HepG2 (cell line): Measurements from ENCODE around the gene HPCAL1. TPM values are rescaled to one million over a fixed set of nuclear protein-coding genes. Genes with fewer than 3 reads are reported as not detected.

ENCODE experiments used
- ATAC-seq: fragments of 200-7000 bp; cut with Tn5 transposase; 3 replicates; pipeline ENCODE4 v1.9.1; 2020; ENCODE audit warnings: mild to moderate bottlenecking, moderate library complexity
- BruUV-seq: library from RNA; stranded (reverse); fragments of 400-500 nt; replicated peaks from 2 replicates; lab custom pipeline; 2021; lab: Mats Ljungman, UMichigan
- CTCF ChIA-PET: fragments of 300-600 bp; formaldehyde crosslinking; extraction: SDS; loops from one replicate; lab custom pipeline; 2021; ENCODE audit warnings: low total read pairs, inconsistent platforms, low intra/inter-chr PET ratio; lab: Yijun Ruan, JAX
- POLR2A ChIA-PET: fragments of 350-600 bp; sonication (Branson Sonifier 250); formaldehyde crosslinking; loops from one replicate; lab custom pipeline; 2020; ENCODE audit warnings: antibody characterized with exemption, inconsistent platforms; lab: Yijun Ruan, JAX
- DNase-seq: peaks from one replicate; pipeline ENCODE4 v3.0.0-alpha.2; 2015; ENCODE audit warnings: low spot score
- FAIRE-seq: peaks from 3 replicates; lab custom pipeline; 2011; peaks lifted over from hg19 to GRCh38; lab: Jason Lieb, UNC
- H2AFZ ChIP-seq: one replicate; pipeline ENCODE4 v1.6.1; 2011; ENCODE audit warnings: low read length, inconsistent platforms
- H3K27ac ChIP-seq: fragments of 300-600 bp; 3 replicates; pipeline ENCODE4 v1.8.0; 2011; ENCODE audit warnings: mixed run types, mild to moderate bottlenecking, mixed read lengths, low read length, inconsistent platforms; ENCODE audit not compliant: insufficient read depth; ENCODE audit errors: extremely low read length
- H3K27me3 ChIP-seq, 2 experiments: fragments of 200-600 bp in 1 of 2; 2 replicates in 1 of 2; 3 replicates in 1 of 2; pipeline versions ENCODE4 v1.6.0 to v1.8.0; 2011; ENCODE audit warnings: low read length in 2 of 2, mild to moderate bottlenecking in 2 of 2, moderate library complexity in 2 of 2, inconsistent platforms in 1 of 2; ENCODE audit not compliant: insufficient read depth in 2 of 2, control insufficient read depth in 1 of 2
- H3K36me3 ChIP-seq, 2 experiments: fragments of 200-600 bp in 1 of 2; replicated peaks in 1 of 2; 2 replicates in 1 of 2; 3 replicates in 1 of 2; pipeline versions ENCODE4 v1.5.1 to v1.8.0; 2011; ENCODE audit warnings: low read length in 2 of 2, inconsistent platforms in 1 of 2; ENCODE audit not compliant: insufficient read depth in 2 of 2, control insufficient read depth in 1 of 2
- H3K4me1 ChIP-seq: 2 replicates; pipeline ENCODE4 v1.5.1; 2012; ENCODE audit warnings: low read length, inconsistent platforms; ENCODE audit not compliant: insufficient read depth
- H3K4me2 ChIP-seq: 2 replicates; pipeline ENCODE4 v1.6.0; 2011; ENCODE audit warnings: low read depth, low read length, inconsistent platforms
- H3K4me3 ChIP-seq, 3 experiments: fragments of 200-600 bp in 1 of 3; sonication (generic), shearing (Covaris generic) in 1 of 3; replicated peaks in 1 of 3; 2 replicates each; pipeline ENCODE4 v1.5.1; 2011 to 2016; ENCODE audit warnings: low read length in 3 of 3, inconsistent platforms in 2 of 3, low read depth in 2 of 3, mild to moderate bottlenecking in 2 of 3, control low read depth in 1 of 3, mixed read lengths in 1 of 3; ENCODE audit not compliant: insufficient read depth in 1 of 3
- H3K79me2 ChIP-seq: one replicate; pipeline ENCODE4 v1.6.1; 2011; ENCODE audit warnings: low read length, inconsistent platforms; ENCODE audit not compliant: insufficient read depth
- H3K9ac ChIP-seq: 2 replicates; pipeline ENCODE4 v1.6.0; 2011; ENCODE audit warnings: mild to moderate bottlenecking, low read depth, low read length, inconsistent platforms; ENCODE audit not compliant: insufficient read depth
- H3K9me3 ChIP-seq: 2 replicates; pipeline ENCODE4 v1.5.1; 2012; ENCODE audit warnings: mild to moderate bottlenecking, low read length
- H4K20me1 ChIP-seq: 2 replicates; pipeline ENCODE4 v1.6.0; 2011; ENCODE audit warnings: inconsistent platforms, mild to moderate bottlenecking, low read length, moderate library complexity; ENCODE audit not compliant: insufficient read depth
- HNRNPLL ChIP-seq: fragments of 200-400 bp; formaldehyde crosslinking; IDR thresholded peaks from 2 replicates; pipeline ENCODE4 v1.6.1; 2017; ENCODE audit warnings: mild to moderate bottlenecking, low read depth, low read length; ENCODE audit not compliant: poor library complexity, severe bottlenecking
- NRL ChIP-seq: sonication (generic); formaldehyde crosslinking; IDR thresholded peaks from 2 replicates; pipeline ENCODE4 v1.5.0; 2020; ENCODE audit warnings: missing genetic modification reagents, mild to moderate bottlenecking, moderate library complexity, borderline replicate concordance
- POLR2A ChIP-seq, 2 experiments: IDR thresholded peaks; 2 replicates each; pipeline ENCODE4 v1.6.1; 2011; ENCODE audit warnings: low read depth in 2 of 2, low read length in 2 of 2, mild to moderate bottlenecking in 1 of 2, moderate library complexity in 1 of 2; ENCODE audit not compliant: insufficient read depth in 1 of 2
- SP2 ChIP-seq: sonication (generic); formaldehyde crosslinking; IDR thresholded peaks from 2 replicates; pipeline ENCODE4 v1.5.1; 2020; ENCODE audit warnings: mild to moderate bottlenecking, missing genetic modification reagents
- TOE1 ChIP-seq: sonication (generic); formaldehyde crosslinking; IDR thresholded peaks from 2 replicates; pipeline ENCODE4 v1.4.0; 2020; ENCODE audit warnings: mild to moderate bottlenecking, missing genetic modification reagents
- ZBTB14 ChIP-seq: sonication (generic); formaldehyde crosslinking; IDR thresholded peaks from 2 replicates; pipeline ENCODE4 v1.4.0; 2020; ENCODE audit warnings: missing genetic modification reagents
- ZEB1 ChIP-seq: IDR thresholded peaks from 2 replicates; pipeline ENCODE4 v1.6.1; 2012; ENCODE audit warnings: mild to moderate bottlenecking, low read depth, inconsistent platforms; ENCODE audit not compliant: insufficient replicate concordance
- ZNF557 ChIP-seq: sonication (generic); formaldehyde crosslinking; IDR thresholded peaks from 2 replicates; pipeline ENCODE4 v1.4.0; 2020; ENCODE audit warnings: missing genetic modification reagents
- WGBS: methylation state at CpG from one replicate; pipeline ENCODE4 v1.1.6; 2017; ENCODE audit warnings: low lambda C conversion rate; 5-methylcytosine and 5-hydroxymethylcytosine counted together
- in situ Hi-C: cut with HindIII; loops from 2 replicates; pipeline ENCODE4 v1.10.0; 2017; ENCODE audit warnings: low pct_unique_long_range_greater_than_20kb; ENCODE audit not compliant: extremely low pct_ligation_motif_present
- intact Hi-C: fragments of 100-400 bp; cut with micrococcal nuclease; formaldehyde crosslinking; loops from one replicate; pipeline ENCODE4 v1.10.0; 2022; ENCODE audit not compliant: unreplicated experiment
- polyA plus RNA-seq, 8 experiments: library from polyadenylated mRNA; depleted of rRNA in 3 of 8; stranded (reverse) in 7 of 8; unstranded in 1 of 8; fragments of >200 nt; fragmentation: Illumina TruSeq in 4 of 8; extraction: Trizol in 4 of 8; gene quantifications; 2 replicates each; pipeline versions ENCODE4 v1.2.1 to v1.2.3, GENCODE V29; 2011 to 2016; ENCODE audit warnings: low read depth in 4 of 8, missing spikeins in 1 of 8, mixed read lengths in 1 of 8; ENCODE audit not compliant: insufficient read depth in 1 of 8
- total RNA-seq, 5 experiments: library from RNA; depleted of rRNA; stranded (reverse); fragments of >200 nt; fragmentation: Illumina TruSeq; extraction: Trizol; gene quantifications; 2 replicates each; pipeline ENCODE4 v1.2.3, GENCODE V29; 2016; ENCODE audit warnings: low read depth in 1 of 5
- TF ChIP-seq, protein P1 (sequence below): sonication (generic); formaldehyde crosslinking; IDR thresholded peaks from 2 replicates; pipeline ENCODE4 v1.5.0; 2020; ENCODE audit warnings: missing genetic modification reagents
- TF ChIP-seq, protein P2 (sequence below): sonication (generic); formaldehyde crosslinking; IDR thresholded peaks from 2 replicates; pipeline ENCODE4 v1.5.0; 2020; ENCODE audit warnings: mild to moderate bottlenecking, missing genetic modification reagents
- TF ChIP-seq, protein P3 (sequence below): sonication (generic); formaldehyde crosslinking; IDR thresholded peaks from 2 replicates; pipeline ENCODE4 v1.5.1; 2020; ENCODE audit warnings: missing genetic modification reagents, mild to moderate bottlenecking, borderline replicate concordance
- TF ChIP-seq, protein P4 (sequence below): sonication (generic); formaldehyde crosslinking; IDR thresholded peaks from 2 replicates; pipeline ENCODE4 v1.8.1; 2023; ENCODE audit warnings: missing genetic modification reagents, mild to moderate bottlenecking, borderline replicate concordance

Gene HPCAL1
- total and polyA plus RNA-seq, 2 of the 13 experiments (the other 11 are each of a cell fraction or from before 2014, with no cell fraction given) = 29.5 to 29.9 TPM

DNA sequence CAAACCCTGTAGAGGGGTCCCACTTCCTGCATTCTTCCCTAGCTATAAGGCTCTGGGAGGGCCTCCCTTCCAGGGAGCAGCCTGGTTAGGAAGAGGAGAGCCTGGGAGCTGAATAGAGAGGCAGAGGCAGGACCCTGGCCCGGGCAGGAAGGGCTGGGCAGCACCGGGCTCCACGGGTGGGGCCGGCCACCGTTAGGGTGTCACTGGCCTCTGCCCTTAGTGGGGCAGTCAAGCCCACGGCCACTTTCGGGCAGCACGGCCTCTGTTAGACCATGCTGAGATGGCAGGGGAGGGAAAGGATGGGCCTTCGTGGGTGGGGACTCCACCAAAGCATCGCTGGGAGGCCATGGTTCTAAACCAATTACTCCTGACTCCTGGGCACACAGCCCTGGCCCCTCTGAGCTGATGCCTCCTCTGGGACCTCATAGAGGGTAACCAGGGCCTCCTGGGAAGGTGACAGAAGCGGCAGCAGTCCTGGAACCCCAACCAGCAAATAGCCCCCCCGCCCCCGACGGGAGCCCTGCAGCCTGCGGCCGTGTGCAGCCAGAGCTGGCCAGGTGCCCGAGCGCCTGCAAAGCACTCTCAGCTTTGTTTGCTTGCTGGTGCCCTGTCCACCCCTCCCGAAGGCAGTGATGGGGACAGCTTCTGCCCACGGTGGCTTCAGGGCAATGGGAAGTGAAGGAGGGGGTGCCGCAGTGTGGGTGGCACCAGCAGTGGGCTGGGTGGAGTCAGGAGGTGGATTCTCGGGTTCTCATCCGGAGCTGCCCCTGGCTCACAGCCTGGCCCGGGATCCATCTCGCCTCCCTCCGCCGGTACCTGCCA, 16.3 kb upstream of the HPCAL1 start:
- peak overlapping the region; percentile 60 for H3K4me2 ChIP-seq
- TF ChIP-seq ZNF557 (no peak), HNRNPLL (no peak), ZEB1 (no peak), TOE1 (CRISPR knock-in tag) (no peak), SP2 (no peak), POLR2A (IDR thresholded peaks at IDR 0.05; ENCODE audit: insufficient read depth in 1 of 2, low read depth in 2 of 2, low read length in 2 of 2) (no peak), ZBTB14 (CRISPR knock-in tag) (no peak), NRL (0 out of 2 replicates have a peak, but pooled peaks have one; percentile 64)
- TF ChIP-seq, protein P1, sequence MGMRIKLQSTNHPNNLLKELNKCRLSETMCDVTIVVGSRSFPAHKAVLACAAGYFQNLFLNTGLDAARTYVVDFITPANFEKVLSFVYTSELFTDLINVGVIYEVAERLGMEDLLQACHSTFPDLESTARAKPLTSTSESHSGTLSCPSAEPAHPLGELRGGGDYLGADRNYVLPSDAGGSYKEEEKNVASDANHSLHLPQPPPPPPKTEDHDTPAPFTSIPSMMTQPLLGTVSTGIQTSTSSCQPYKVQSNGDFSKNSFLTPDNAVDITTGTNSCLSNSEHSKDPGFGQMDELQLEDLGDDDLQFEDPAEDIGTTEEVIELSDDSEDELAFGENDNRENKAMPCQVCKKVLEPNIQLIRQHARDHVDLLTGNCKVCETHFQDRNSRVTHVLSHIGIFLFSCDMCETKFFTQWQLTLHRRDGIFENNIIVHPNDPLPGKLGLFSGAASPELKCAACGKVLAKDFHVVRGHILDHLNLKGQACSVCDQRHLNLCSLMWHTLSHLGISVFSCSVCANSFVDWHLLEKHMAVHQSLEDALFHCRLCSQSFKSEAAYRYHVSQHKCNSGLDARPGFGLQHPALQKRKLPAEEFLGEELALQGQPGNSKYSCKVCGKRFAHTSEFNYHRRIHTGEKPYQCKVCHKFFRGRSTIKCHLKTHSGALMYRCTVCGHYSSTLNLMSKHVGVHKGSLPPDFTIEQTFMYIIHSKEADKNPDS (CRISPR knock-in tag) = 0 out of 2 replicates have a peak, but pooled peaks have one; percentile 64
- TF ChIP-seq, protein P2, sequence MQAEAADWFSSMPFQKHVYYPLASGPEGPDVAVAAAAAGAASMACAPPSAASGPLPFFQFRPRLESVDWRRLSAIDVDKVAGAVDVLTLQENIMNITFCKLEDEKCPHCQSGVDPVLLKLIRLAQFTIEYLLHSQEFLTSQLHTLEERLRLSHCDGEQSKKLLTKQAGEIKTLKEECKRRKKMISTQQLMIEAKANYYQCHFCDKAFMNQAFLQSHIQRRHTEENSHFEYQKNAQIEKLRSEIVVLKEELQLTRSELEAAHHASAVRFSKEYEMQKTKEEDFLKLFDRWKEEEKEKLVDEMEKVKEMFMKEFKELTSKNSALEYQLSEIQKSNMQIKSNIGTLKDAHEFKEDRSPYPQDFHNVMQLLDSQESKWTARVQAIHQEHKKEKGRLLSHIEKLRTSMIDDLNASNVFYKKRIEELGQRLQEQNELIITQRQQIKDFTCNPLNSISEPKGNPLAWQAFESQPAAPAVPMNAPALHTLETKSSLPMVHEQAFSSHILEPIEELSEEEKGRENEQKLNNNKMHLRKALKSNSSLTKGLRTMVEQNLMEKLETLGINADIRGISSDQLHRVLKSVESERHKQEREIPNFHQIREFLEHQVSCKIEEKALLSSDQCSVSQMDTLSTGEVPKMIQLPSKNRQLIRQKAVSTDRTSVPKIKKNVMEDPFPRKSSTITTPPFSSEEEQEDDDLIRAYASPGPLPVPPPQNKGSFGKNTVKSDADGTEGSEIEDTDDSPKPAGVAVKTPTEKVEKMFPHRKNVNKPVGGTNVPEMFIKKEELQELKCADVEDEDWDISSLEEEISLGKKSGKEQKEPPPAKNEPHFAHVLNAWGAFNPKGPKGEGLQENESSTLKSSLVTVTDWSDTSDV (CRISPR knock-in tag) = 0 out of 2 replicates have a peak, but pooled peaks have one; percentile 46
- TF ChIP-seq, protein P3, sequence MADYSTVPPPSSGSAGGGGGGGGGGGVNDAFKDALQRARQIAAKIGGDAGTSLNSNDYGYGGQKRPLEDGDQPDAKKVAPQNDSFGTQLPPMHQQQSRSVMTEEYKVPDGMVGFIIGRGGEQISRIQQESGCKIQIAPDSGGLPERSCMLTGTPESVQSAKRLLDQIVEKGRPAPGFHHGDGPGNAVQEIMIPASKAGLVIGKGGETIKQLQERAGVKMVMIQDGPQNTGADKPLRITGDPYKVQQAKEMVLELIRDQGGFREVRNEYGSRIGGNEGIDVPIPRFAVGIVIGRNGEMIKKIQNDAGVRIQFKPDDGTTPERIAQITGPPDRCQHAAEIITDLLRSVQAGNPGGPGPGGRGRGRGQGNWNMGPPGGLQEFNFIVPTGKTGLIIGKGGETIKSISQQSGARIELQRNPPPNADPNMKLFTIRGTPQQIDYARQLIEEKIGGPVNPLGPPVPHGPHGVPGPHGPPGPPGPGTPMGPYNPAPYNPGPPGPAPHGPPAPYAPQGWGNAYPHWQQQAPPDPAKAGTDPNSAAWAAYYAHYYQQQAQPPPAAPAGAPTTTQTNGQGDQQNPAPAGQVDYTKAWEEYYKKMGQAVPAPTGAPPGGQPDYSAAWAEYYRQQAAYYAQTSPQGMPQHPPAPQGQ (CRISPR knock-in tag) = no peak
- TF ChIP-seq, protein P4, sequence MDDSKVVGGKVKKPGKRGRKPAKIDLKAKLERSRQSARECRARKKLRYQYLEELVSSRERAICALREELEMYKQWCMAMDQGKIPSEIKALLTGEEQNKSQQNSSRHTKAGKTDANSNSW (CRISPR knock-in tag) = no peak

More for the DNA sequence above, 16.3 kb upstream of the HPCAL1 start:
- H2AFZ ChIP-seq = no peak overlapping the region
- ChIA-PET POLR2A (interaction anchor here (0.6 to 6.1 kb wide), 7 partner anchors 9 to 122 kb away, joined by 3 to 87 read pairs (median 5); partner anchors contain the start of gene HPCAL1), CTCF (no interaction called here)
- peak overlapping the region; percentile 13 for H3K27ac ChIP-seq
- no peaks in the 10 kb centered on the region for H4K20me1 ChIP-seq
- H3K27me3 ChIP-seq = no peaks in the 10 kb centered on the region
- ATAC-seq = peak; percentile 45
- peaks cover 48% of the 10 kb centered on the region for H3K4me1 ChIP-seq
- DNase-seq = no peak
- in situ Hi-C loops (no loop called here), intact Hi-C loops (no loop called here)
- 72% methylated on average over 5 of the region's 27 CpGs for WGBS
- peak overlapping the region; percentile 43; the same call in 1 of the 2 replicates for H3K9ac ChIP-seq
- H3K79me2 ChIP-seq = no peaks in the 10 kb centered on the region
- FAIRE-seq = no peak
- peak overlapping the region; percentile 13 to 52 (median 17); a peak in 4 of 6 replicates for H3K4me3 ChIP-seq
- BruUV-seq = no TSS peak
- H3K36me3 ChIP-seq = no peaks in the 10 kb centered on the region
- H3K9me3 ChIP-seq = no peaks in the 10 kb centered on the region
